ENCODE measurements around the gene WWTR1.

The WWTR1 gene

DNA sequence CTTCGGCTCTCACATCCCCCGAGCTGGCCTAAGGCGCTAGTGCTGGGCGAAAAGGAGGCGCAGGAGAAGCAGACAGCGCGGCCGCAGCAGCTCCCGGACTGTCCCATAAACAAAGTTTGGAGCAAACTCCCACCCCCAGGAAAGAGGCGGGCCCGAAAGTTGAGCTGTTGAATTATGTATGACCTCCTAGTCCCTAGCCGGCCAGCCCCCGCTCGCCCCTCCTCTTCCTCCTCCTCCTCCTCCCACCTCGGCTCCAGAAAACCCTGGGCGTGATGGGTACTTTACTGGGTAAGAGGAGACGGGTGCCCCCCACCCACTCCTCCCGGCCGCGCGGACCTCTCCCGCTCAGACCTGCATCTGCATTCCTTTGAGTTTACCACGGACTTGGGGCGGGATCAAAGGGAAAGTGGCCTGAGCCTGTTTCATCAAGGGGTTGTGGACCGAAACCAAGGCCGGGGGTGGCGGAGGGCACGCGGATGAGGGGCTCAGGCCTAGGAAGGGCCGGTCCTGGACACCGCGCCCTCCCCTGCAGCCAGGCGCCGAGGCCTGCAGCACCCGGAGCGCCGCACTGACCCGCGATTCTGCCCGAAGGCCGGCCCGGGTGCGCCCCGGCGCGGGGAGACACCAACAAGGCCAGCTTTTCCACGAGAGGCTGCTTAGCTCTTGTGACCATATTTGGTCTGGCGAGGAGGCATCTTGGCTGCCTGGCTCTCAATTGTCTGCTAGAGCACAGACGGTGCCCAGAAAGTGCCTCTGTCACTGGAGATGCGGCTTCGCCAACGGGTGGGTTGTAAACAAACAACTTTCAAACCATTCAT is at the start of gene WWTR1:
TSS of gene WWTR1 (minus strand) at position 100 of the 818 bp plus-strand sequence. CDS start 719 bp downstream, outside the sequence.
- H3K4me3 Mint-ChIP-seq, result peak within 1 kb of the TSS; percentile 84
- peak within 1 kb of the TSS; percentile 75 for H3K27ac Mint-ChIP-seq
- peaks cover 62% of the 10 kb centered on the region for H3K27me3 Mint-ChIP-seq (ENCODE audit: low read depth)
- peaks cover 7% of the 10 kb centered on the region for H3K4me1 Mint-ChIP-seq (ENCODE audit: low read depth)
- H3K36me3 Mint-ChIP-seq (ENCODE audit: low read depth), result no peaks in the 10 kb centered on the region
- no peaks in the 10 kb centered on the region for H3K9me3 Mint-ChIP-seq

DNA sequence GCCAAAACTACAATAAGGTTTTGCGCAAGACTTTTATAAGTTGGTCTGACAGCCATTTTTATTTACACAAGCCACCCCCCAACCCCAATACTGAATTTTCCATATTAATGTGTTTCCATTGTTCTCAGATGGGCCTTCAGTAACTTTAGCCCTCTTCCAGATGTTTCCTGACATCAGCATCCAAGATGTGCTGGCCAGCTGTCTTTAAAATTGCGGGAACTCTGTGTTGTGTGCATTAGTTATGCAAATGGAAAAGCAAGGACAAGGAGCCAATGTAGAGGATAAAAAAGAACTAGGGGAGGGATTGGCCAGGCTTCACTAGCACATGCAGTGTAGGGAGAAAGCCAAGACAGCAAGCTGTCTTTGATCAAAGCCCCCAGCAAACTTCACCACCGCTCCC is 49.1 kb upstream of the WWTR1 start:
- H3K4me3 Mint-ChIP-seq, result no peak overlapping the region
- no peaks in the 10 kb centered on the region for H3K36me3 Mint-ChIP-seq (ENCODE audit: low read depth)
- H3K27me3 Mint-ChIP-seq (ENCODE audit: low read depth), result no peaks in the 10 kb centered on the region
- H3K4me1 Mint-ChIP-seq (ENCODE audit: low read depth), result peaks cover 8% of the 10 kb centered on the region
- H3K27ac Mint-ChIP-seq, result no peak overlapping the region
- no peaks in the 10 kb centered on the region for H3K9me3 Mint-ChIP-seq

DNA sequence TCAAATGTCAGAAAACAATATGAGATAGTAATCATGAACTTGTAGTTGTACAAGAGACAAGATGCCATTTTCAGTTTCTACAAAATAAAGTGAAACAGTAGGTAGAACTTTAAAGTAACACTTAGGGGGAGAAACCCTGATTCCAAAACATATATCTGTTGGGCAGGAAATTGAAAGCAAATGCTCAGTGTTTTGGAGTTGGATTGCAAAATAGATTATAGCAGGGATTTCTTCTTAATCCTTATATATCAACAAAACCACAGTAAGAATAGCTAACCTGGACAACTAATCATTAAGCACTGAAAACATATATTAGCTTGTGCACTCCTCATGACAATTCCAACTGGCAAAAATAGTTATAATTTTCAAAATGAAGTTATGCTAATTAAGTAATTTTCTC is 47.6 kb upstream of the WWTR1 start:
- Mint-ChIP-seq H3K36me3 (ENCODE audit: low read depth) (no peaks in the 10 kb centered on the region), H3K4me1 (ENCODE audit: low read depth) (peaks cover 12% of the 10 kb centered on the region), H3K27ac (no peak overlapping the region), H3K27me3 (ENCODE audit: low read depth) (no peaks in the 10 kb centered on the region), H3K9me3 (no peaks in the 10 kb centered on the region), H3K4me3 (no peak overlapping the region)

GRCh38 chr3:149703466-149703865 is 45.6 kb upstream of the WWTR1 start:
- H3K27me3 Mint-ChIP-seq (ENCODE audit: low read depth), result no peaks in the 10 kb centered on the region
- H3K4me1 Mint-ChIP-seq (ENCODE audit: low read depth), result peaks cover 12% of the 10 kb centered on the region
- peaks cover 11% of the 10 kb centered on the region for H3K9me3 Mint-ChIP-seq
- peaks cover 2% of the 10 kb centered on the region for H3K36me3 Mint-ChIP-seq (ENCODE audit: low read depth)
- no peak overlapping the region for H3K27ac Mint-ChIP-seq
- no peak overlapping the region for H3K4me3 Mint-ChIP-seq

DNA sequence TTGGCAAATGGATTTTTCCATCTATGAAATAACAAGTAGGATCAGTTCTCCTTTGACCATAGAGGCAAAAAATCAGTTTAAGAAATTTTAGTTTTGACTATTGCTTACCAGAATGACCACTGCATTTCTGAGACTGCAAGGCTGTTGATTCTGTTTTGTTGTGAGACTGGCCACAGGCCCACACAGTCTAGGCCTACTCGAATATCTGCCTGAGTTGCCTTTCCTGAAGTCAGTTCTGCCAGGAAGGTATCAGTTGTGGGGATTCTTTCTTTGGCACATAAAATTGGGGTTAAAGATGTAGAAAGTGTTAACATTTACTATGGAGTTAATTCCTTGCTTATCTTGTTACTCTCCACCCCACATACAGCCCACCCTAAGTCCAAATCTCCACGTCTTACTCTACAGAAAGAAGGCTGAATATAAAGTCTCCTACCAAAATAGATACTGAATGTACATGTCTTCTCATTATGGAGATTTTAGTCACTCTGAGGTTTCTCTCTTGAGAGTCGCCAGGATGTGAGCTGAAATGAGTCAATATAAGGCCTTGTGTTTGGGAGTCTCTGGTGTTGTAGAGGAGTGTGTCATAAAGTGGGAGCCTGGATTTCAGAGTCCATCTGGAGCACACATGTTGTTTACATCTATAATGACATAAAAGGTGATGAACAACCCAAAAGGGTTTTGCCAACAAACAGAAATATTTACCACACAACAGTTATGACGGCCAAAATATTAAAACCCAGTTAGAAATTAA is 45.0 kb upstream of the WWTR1 start:
- no peak overlapping the region for H3K4me3 Mint-ChIP-seq

DNA sequence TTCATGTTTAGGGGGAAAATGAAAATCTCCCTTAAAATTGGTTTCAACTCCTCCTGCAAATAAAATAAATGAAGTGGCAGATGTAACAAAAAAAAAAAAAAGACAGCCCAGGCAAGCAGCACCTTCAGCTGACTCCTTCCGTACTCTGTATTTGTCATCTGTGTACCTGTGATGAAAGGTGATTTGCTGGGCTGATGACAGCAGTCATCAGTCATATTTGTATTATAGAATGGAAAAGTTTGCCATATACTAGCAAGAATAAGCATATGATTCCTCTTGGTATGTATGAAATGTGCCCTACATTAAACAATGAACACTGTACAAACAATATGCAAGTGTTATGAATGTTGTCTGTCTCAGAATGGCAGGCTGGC is 44.1 kb upstream of the WWTR1 start:
- Mint-ChIP-seq H3K27ac (peak overlapping the region; percentile 88), H3K4me1 (ENCODE audit: low read depth) (peaks cover 12% of the 10 kb centered on the region), H3K36me3 (ENCODE audit: low read depth) (peaks cover 2% of the 10 kb centered on the region), H3K9me3 (peaks cover 22% of the 10 kb centered on the region), H3K27me3 (ENCODE audit: low read depth) (no peaks in the 10 kb centered on the region), H3K4me3 (peak overlapping the region; percentile 68)

More for the DNA sequence above, 45.0 kb upstream of the WWTR1 start:
- peaks cover 2% of the 10 kb centered on the region for H3K36me3 Mint-ChIP-seq (ENCODE audit: low read depth)
- H3K4me1 Mint-ChIP-seq (ENCODE audit: low read depth), result peaks cover 12% of the 10 kb centered on the region
- no peaks in the 10 kb centered on the region for H3K27me3 Mint-ChIP-seq (ENCODE audit: low read depth)
- H3K9me3 Mint-ChIP-seq, result peaks cover 16% of the 10 kb centered on the region
- peak overlapping the region; percentile 10 for H3K27ac Mint-ChIP-seq

DNA sequence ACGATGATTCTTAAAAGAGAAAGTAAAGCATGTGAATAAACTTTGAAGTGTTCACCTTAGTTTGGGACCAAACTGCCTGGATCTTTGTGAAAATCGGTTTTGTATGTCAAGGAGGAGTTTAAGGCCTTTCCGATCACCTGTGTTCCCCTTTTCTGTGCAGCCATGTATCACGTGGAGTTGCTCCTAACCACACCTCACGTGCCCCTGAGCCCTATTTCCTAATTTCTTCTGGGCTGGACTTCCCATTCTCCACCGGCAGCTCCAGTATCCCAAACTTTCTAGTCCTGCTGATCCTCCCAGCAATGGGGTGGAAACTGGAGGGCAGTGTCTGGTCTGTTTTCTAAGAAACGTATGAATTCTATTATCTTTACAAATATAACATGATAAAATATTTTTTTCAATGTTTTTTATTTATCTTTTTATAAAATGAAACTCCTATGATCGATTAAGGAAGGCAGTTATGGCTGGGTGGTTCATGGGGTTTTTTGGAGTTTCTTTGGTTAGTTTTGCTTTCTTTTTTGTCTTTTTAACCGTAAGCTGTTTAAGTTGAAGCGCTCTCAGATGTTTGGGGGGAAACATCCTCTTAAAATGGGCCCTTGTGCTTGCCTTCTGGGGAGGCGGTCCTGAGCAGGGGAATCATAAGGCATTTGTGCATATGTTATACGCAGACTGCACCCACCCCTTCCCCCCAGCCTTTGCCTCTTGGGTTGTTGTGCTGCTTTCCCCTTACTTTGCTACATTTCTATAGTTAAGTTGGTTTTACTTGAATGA is 43.6 kb upstream of the WWTR1 start:
- H3K4me3 Mint-ChIP-seq, result peak overlapping the region; percentile 68

DNA sequence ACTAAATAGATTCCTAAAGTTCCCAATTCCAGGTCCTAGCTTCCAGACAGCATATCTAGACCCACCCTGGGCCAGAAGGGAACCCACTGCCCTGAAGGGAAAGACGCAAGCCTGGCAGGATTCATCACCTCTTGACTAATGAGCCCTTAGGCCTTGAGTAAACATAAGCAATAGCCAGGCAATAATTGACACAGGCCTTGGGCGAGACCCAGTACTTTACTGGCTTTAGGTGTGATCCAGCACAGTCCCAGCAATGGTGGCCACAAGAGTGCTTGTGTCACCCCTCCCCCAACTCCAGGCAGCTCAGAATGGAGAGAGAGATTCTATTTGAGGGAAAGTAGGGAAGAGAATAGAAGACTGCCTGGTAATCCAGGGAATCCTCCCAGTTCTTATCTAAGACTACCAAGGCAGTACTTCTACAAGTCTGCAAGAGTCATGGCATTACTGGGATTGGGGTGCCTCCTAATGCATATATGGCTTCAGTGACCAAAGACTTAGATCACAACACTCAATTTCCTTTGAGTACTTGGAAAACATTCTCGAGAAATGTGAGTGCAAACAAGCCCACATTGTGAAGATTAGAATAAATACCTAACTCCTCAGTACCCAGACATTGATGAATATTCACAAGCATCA is 30.4 kb upstream of the WWTR1 start:
- H3K27ac Mint-ChIP-seq, result no peak overlapping the region
- H3K27me3 Mint-ChIP-seq (ENCODE audit: low read depth), result peaks cover 13% of the 10 kb centered on the region
- no peaks in the 10 kb centered on the region for H3K36me3 Mint-ChIP-seq (ENCODE audit: low read depth)
- H3K4me3 Mint-ChIP-seq, result no peak overlapping the region
- H3K9me3 Mint-ChIP-seq, result peaks cover 6% of the 10 kb centered on the region
- peaks cover 1% of the 10 kb centered on the region for H3K4me1 Mint-ChIP-seq (ENCODE audit: low read depth)

More for the DNA sequence above, 43.6 kb upstream of the WWTR1 start:
- H3K27ac Mint-ChIP-seq, result peak overlapping the region; percentile 88
- H3K4me1 Mint-ChIP-seq (ENCODE audit: low read depth), result peaks cover 12% of the 10 kb centered on the region
- H3K27me3 Mint-ChIP-seq (ENCODE audit: low read depth), result no peaks in the 10 kb centered on the region
- H3K9me3 Mint-ChIP-seq, result peaks cover 22% of the 10 kb centered on the region
- peaks cover 2% of the 10 kb centered on the region for H3K36me3 Mint-ChIP-seq (ENCODE audit: low read depth)

- H3K4me3 Mint-ChIP-seq, result no peak overlapping the region
- peaks cover 1% of the 10 kb centered on the region for H3K4me1 Mint-ChIP-seq (ENCODE audit: low read depth)
- H3K9me3 Mint-ChIP-seq, result peaks cover 6% of the 10 kb centered on the region
- peaks cover 21% of the 10 kb centered on the region for H3K27me3 Mint-ChIP-seq (ENCODE audit: low read depth)
- H3K36me3 Mint-ChIP-seq (ENCODE audit: low read depth), result no peaks in the 10 kb centered on the region
- H3K27ac Mint-ChIP-seq, result no peak overlapping the region
Measured at GRCh38 chr3:149686996-149687395, 29.2 kb upstream of the WWTR1 start.

GRCh38 chr3:149678351-149678950 is 20.6 kb upstream of the WWTR1 start:
- Mint-ChIP-seq H3K4me3 (no peak overlapping the region), H3K27me3 (ENCODE audit: low read depth) (peaks cover 11% of the 10 kb centered on the region), H3K36me3 (ENCODE audit: low read depth) (no peaks in the 10 kb centered on the region), H3K27ac (no peak overlapping the region), H3K9me3 (no peaks in the 10 kb centered on the region), H3K4me1 (ENCODE audit: low read depth) (no peaks in the 10 kb centered on the region)

DNA sequence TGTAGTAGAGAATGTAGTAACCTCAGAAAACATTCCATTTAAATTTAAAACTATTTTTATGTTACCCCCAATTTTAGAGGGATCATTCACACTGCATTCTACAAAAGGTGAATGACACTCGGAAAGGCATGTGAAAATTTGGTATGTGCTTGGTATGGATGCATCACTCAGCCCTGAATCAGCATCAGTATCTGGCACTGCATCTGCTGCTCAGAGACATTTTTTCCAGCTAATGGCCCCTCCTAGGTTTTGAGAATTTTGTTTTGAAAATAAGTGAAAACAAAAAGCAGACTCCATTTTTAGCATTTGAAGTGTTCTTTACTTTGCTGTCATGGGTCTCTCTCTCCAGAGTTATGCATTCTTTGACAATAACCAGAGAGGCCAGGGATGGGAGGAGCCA is 15.6 kb upstream of the WWTR1 start:
- no peak overlapping the region for H3K27ac Mint-ChIP-seq
- H3K4me3 Mint-ChIP-seq, result no peak overlapping the region
- no peaks in the 10 kb centered on the region for H3K9me3 Mint-ChIP-seq
- no peaks in the 10 kb centered on the region for H3K4me1 Mint-ChIP-seq (ENCODE audit: low read depth)
- H3K27me3 Mint-ChIP-seq (ENCODE audit: low read depth), result peaks cover 12% of the 10 kb centered on the region
- H3K36me3 Mint-ChIP-seq (ENCODE audit: low read depth), result no peaks in the 10 kb centered on the region

- no peak overlapping the region for H3K4me3 Mint-ChIP-seq
- no peaks in the 10 kb centered on the region for H3K4me1 Mint-ChIP-seq (ENCODE audit: low read depth)
- H3K36me3 Mint-ChIP-seq (ENCODE audit: low read depth), result no peaks in the 10 kb centered on the region
- H3K27ac Mint-ChIP-seq, result no peak overlapping the region
- peaks cover 16% of the 10 kb centered on the region for H3K27me3 Mint-ChIP-seq (ENCODE audit: low read depth)
- no peaks in the 10 kb centered on the region for H3K9me3 Mint-ChIP-seq
Measured at GRCh38 chr3:149670742-149671492, 13.1 kb upstream of the WWTR1 start.

GRCh38 chr3:149667576-149667975 is 9.8 kb upstream of the WWTR1 start:
- Mint-ChIP-seq H3K27me3 (ENCODE audit: low read depth) (peaks cover 30% of the 10 kb centered on the region), H3K9me3 (no peaks in the 10 kb centered on the region), H3K36me3 (ENCODE audit: low read depth) (no peaks in the 10 kb centered on the region), H3K27ac (no peak overlapping the region), H3K4me3 (no peak overlapping the region), H3K4me1 (ENCODE audit: low read depth) (no peaks in the 10 kb centered on the region)

Measured in T-helper 1 cell treated with Interleukin-12 subunit alpha and Interleukin-12 subunit beta and Interleukin-4 antibody, amounts not matched to agents 30 μg/mL and 1 μg/mL, for 36 hours (primary cell).